ENCODE measurements around the gene SUN3.

Gene SUN3

GRCh38 chr7:48058990-48059389, 30.1 kb upstream of the SUN3 start:
- no peak overlapping the region for H3K4me3 ChIP-seq (ENCODE audit: low read depth, low read length)
- no peak for TF ChIP-seq CTCF (IDR thresholded peaks at IDR 0.05; ENCODE audit: borderline replicate concordance, insufficient read depth, low read depth, low read length)

DNA sequence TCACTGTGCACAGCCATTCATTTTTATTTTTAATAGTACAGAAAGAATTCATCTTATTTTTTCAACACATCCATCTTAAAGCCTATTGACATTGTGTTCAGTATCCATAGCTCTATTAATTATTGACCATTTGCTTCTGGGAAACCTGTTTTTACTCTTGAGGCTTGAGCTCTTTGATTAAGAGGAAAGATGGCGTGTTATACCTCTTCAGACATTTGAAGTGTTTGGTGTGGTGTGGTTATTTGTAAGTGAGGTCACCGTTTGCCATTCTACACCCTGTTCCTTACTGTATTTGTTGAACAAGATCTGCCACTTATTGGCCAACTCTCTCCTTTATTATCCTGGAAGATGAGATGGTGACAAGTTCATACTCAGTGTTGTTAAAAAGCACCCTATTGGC, 24.8 kb upstream of the SUN3 start:
- no peak for TF ChIP-seq CTCF (IDR thresholded peaks at IDR 0.05; ENCODE audit: borderline replicate concordance, insufficient read depth, low read depth, low read length)

GRCh38 chr7:48052748-48053147, 23.8 kb upstream of the SUN3 start:
- no peak overlapping the region for H3K4me3 ChIP-seq (ENCODE audit: low read depth, low read length)
- no peak for TF ChIP-seq CTCF (IDR thresholded peaks at IDR 0.05; ENCODE audit: borderline replicate concordance, insufficient read depth, low read depth, low read length)

More for the DNA sequence above, 24.8 kb upstream of the SUN3 start:
- no peak overlapping the region for H3K4me3 ChIP-seq (ENCODE audit: low read depth, low read length)

- TF ChIP-seq CTCF (IDR thresholded peaks at IDR 0.05; ENCODE audit: borderline replicate concordance, insufficient read depth, low read depth, low read length), result no peak
- no peak overlapping the region for H3K4me3 ChIP-seq (ENCODE audit: low read depth, low read length)
These were observed 20.9 kb upstream of the SUN3 start for GRCh38 chr7:48049850-48050249.

DNA sequence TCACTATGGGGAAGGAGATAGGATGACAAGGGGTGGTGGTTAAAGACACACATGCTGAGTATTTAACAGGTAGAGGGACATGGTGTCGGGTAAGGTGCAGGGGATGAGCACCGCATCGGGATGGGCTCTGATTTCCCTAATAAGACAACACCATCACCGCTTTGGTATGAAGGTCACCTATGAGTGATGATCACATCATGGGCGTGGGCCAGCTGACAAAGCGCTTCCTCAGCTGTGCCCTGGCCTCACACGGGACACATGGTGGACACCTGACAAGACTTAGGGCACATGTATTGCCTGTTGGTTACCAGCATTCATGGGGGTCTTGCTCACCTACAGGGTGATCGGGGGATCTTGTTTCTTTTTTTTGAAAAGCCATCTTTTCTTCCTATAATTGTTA, 19.2 kb upstream of the SUN3 start:
- no peak for TF ChIP-seq CTCF (IDR thresholded peaks at IDR 0.05; ENCODE audit: borderline replicate concordance, insufficient read depth, low read depth, low read length)

DNA sequence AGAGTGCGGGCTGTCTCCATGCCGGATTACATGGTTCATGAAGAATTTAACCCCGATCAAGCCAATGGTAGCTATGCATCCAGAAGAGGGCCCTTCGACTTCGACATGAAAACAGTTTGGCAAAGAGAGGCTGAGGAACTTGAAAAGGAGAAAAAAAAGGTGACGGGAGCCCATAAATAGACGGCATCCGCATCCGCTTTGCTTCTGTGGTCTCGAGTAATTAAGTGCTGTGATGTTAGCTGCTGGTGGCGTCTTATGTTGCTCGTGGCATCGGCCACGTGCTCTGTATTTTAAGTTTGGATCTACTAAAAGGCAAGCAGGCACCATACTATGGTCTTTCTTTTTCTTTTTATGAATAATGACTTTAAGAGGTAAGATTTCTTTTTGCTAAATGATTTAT, 17.6 kb upstream of the SUN3 start:
- no peak overlapping the region for H3K4me3 ChIP-seq (ENCODE audit: low read depth, low read length)
- no peak for TF ChIP-seq CTCF (IDR thresholded peaks at IDR 0.05; ENCODE audit: borderline replicate concordance, insufficient read depth, low read depth, low read length)

More for the DNA sequence above, 19.2 kb upstream of the SUN3 start:
- H3K4me3 ChIP-seq (ENCODE audit: low read depth, low read length), result no peak overlapping the region

DNA sequence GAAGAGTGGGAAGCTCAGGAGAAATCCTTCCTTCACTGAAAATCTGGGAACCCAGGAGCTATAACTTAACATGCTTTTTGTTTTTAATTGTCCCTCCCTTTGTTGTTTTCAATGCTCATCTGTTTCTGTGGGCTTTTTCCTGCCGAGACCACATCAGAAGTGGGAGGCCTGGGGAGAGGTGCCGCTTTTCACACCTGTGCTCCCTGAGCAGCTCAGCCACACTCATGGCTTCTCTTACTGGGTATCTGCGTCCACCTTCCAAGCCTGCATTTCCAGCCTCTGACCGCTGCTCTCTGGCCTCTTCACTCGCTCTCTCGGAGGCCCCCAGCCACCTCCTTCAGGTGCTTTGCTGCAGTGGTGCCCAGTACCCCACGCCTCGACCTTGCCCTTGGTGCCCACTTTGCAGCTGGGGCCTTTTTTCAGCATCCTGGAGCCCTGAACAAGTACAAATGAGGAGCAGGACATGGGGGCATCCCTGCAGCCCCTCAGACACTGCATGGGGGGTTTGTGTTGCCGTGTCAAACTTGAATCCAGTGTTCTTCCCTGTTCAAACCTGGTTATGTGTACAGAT, 16.4 kb upstream of the SUN3 start:
- H3K4me3 ChIP-seq (ENCODE audit: low read depth, low read length), result no peak overlapping the region
- TF ChIP-seq CTCF (IDR thresholded peaks at IDR 0.05; ENCODE audit: borderline replicate concordance, insufficient read depth, low read depth, low read length), result no peak

All from GM12875 (cell line).